Activated CD4-positive, CD25-positive, alpha-beta regulatory T cell treated with anti-CD3 and anti-CD28 coated beads, Interleukin-2, amount 50 U/mL, for 72 hours (primary cell): ENCODE results near the gene HECTD2.
"Not testable (repeated sequence)": the region's sequence is repeated elsewhere in the genome, so short reads cannot be mapped to it uniquely, and the experiment has no call there.

Experiments
- DNase-seq: peaks from one replicate; pipeline ENCODE4 v3.0.0; 2021

HECTD2 gene

DNA sequence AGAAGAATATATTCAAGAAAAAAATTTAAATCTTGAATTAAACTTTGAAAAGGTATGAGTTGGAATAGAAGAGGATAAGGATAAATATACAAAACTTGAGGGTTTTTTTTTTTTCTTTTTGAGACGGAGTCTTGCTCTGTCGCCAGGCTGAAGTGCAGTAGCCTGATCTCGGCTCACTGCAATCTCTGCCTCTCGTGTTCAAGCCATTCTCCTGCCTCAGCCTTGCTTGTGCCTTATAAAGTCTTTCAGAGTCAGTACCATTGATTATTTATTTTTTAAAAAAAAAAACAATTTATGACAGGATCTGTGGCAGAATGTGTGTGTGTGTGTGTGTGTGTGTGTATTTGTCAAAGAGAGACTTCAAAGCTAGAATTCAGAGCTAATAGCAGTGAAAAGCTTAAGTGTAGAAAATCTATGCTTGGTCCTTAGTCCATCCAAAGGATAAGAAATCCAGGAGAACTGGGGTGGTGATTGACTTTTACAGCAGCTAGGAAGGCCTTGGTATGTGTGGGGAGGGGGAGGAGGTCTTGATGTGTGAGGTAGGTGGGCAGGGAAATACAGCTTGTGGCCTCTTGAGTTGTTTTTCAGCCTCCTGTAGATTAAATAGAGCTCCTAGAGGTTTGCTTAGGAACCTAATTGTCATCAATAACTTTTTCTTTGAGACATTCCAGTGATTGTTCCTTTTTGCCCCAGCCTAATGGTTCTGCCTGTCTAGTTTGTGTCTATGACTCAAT is 2.4 kb downstream of the HECTD2 start:
- DNase-seq, result no peak

- no peak for DNase-seq
Observed at GRCh38 chr10:91415816-91416215, 5.7 kb downstream of the HECTD2 start.

GRCh38 chr10:91416339-91416855 is 6.3 kb downstream of the HECTD2 start:
- no peak for DNase-seq

DNA sequence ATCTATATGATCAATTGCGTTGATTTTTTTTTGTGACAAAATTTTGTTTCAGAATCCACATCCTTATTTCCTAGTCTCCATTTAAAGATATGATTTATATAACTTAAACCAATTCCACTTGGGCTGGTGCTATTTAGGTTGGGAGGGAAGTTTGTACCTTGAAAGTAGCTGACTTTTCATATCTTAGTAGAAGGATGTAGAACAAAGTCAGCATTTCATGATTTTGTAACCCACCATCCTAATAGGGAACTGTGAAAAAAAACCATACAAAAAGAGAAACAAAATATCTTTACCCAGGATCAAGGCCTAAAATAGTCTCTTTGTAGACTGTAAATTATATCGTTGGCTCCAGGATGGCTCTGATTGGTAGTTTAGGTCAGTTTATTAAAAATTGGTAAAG is 8.3 kb downstream of the HECTD2 start:
- DNase-seq, result no peak

DNA sequence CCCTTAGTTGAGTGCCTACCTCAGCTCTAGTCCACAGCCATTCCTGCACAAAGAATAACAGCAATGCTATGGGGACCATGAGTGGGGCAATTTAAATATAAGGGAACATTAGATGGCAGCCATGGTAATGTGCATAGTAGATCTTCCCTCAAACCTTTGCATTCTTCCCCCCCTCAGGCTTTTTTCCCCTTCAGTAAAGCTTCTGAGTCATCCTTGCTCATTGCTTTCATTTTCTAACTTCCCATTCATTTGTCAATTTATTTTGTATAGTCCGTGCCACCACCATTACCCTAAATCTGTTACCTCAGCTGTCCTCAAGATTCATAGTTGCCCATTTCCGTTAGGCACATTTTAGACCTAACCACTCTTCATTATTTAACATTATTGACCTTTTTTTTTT is 10.7 kb downstream of the HECTD2 start:
- no peak for DNase-seq

- DNase-seq, result no peak
Observed at GRCh38 chr10:91422915-91423314, 12.8 kb downstream of the HECTD2 start.

- no peak for DNase-seq
Observed at GRCh38 chr10:91424016-91424415, 13.9 kb downstream of the HECTD2 start.

GRCh38 chr10:91432175-91432574 is 22.0 kb downstream of the HECTD2 start:
- DNase-seq, result no peak

DNA sequence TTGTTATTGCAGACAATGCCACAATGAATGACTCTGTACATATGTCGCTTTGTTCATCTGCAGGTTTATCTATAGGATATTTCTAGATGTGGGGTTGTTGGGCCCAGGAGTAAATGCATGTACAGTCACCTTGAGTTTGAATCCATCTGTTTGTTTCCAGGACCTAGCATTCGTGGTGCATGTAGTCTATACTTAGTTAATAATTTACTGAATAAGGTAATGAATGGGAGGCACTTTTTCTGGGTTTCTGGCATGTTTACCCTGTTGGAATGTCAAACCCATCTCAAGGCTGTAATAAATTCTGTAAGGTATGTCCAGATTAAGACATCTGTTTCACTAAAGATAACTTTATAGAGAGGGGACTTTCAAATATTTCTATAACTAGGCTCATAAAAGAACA is 23.5 kb downstream of the HECTD2 start:
- no peak for DNase-seq

GRCh38 chr10:91434041-91434440 is 23.9 kb downstream of the HECTD2 start:
- DNase-seq, result no peak

DNA sequence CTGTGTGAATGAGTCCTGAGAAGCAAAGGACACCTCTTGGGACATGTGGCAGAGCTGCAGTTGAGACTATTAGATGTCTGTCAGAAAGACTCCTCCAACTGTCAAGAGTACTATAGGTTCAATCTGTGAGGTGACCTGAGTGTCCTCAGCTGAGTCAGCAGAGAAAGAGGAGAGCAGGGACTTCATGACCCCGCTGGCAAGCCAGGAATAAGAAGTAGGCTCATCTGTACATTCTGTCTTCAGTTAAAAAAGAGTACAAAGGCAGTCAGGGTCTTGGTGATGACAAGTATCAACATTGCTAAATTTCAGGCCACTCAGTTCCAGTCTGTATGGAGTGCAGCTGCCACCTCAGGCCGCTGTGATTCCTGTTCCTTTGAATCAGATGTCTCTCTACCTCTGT is 25.1 kb downstream of the HECTD2 start:
- no peak for DNase-seq

GRCh38 chr10:91438228-91438627 is 28.1 kb downstream of the HECTD2 start:
- DNase-seq, result not testable (repeated sequence)

DNA sequence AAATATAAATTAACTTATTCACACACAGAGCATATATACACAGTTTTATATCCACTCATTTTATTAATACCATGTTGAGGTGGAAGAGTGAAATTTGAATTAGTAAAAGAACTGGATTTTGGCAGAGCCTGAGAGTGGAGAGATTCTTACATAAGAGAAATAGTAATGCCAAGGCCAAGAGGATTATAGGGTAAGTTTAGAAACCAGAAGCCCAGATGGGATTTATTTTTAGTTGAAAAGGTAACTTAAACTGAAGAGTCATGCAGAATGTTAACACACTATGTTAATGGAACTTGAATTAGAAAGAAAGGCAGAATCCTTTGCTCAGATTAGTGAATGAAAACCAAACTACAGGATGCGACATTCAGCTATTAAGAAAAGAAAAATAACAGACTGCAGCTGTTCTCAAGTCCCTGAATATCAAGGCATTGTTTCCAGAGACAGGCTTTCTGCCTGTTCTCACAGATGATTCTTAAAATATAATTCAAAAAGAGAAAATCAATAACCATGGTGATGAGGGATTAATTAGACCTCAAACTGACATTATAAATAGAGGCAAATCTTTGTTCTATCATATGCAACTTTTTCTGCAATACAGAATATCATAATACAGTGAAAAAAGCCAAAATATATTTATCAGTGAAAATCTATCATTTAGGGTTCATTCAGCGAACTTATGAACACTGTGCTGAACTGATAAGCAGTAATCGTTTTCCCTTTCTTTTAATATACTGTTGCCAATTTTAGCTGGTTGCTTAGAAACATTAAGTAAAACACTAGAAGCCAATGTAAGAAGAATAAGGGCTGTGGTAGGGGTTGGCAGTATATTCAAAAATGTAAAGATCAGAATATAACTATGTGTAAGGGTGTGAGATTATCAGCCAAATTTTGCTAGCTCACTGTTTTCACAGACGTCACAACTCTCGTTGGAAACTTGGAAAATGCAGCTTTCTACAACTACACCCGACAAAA is 34.4 kb downstream of the HECTD2 start:
- DNase-seq, result no peak

GRCh38 chr10:91452063-91452462 is 41.9 kb downstream of the HECTD2 start:
- no peak for DNase-seq

GRCh38 chr10:91453535-91453934 is 43.4 kb downstream of the HECTD2 start:
- no peak for DNase-seq

GRCh38 chr10:91455135-91455534 is 45.0 kb downstream of the HECTD2 start:
- DNase-seq, result not testable (repeated sequence)

DNA sequence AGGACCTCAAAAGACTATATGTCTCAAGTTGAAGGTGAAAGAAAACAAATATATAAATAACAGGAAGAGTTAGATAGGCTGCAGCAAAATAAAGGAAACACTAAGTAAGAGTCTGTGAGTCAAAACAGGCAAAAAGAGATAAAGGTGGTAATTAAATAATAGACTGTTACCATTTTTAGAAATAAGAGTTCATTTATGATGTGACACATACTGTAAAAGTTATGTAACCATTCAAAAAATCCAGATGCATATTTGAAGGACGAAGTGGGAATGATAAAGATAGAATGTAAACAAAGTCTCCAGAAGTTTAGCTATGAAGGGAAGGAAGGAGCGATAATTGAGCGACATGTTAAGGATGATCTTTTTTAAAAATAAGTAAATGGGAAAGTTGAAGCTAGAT is 50.5 kb downstream of the HECTD2 start:
- DNase-seq, result no peak

GRCh38 chr10:91462423-91462822 is 52.3 kb downstream of the HECTD2 start:
- no peak for DNase-seq

DNA sequence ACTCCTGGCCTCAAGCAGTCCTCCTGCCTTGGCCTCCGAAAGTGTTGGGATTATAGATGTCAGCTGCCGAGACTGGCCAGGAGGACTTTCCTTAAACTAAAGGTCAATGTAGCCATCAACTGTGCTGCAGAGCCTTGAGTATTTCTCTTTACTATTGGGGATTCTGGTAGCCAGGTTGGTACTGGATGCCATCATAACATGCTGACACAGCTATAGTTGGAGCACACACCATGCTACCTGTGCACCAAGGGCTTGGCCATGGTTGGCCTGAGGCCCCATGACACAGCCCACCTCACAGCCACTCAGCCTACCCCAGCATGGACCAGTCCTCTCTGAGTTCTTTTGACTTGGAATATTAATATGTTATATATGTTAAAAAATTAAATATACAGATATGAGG is 54.4 kb downstream of the HECTD2 start:
- DNase-seq, result no peak

DNA sequence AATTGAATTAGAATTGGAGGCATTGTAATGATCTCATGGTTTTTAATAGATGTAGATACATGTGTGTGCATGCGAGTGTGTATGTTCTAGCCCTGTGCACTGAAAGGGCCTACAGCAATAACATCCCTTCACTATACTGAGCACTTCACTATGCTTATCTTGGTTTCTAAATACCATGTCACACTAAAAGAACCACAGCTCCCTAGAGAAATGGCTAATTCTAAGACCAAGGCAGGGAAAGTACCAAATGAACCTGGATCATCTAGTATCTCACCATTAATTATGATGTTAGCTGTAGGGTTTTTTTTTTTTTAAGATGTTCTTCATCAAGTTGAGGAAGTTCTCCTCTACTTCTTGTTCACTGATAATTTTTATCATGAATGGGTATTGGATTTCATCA is 55.1 kb downstream of the HECTD2 start:
- DNase-seq, result no peak

DNA sequence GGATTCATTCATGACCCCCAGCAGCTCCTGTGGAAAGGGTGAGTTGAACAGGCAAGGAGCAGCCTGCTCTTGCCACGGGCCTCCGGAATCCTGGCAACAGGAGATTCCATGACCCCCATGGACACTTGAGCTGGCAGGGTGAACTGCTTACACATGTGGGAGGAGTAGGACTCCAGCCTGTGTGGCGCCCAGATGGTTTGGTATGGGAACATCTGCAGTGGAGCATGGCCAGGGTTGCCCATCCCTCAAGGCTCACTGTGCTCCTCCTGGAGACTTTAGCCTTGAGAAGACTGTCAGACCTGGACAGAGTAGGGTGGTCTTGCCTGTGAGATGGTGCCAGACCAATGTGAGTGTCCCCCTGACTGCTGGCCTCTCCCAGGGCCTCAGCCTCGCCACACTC is 57.0 kb downstream of the HECTD2 start:
- no peak for DNase-seq

DNA sequence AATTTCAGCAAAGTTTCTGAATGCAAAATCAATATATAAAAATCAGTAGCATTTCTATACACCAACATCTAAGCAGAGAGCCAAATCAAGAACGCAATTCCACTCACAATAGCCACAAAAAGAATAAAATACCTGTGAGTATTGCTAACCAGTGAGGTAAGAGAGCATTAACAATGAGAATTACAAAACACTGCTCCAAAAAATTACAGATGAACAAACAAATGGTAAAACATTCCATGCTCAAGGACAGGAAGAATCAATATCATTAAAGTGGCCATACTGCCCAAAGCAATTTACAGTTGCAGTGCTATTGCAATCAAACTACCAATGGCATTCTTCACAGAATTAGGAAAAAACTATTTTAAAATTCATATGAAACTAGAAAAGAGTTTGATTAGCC is 61.5 kb downstream of the HECTD2 start:
- DNase-seq, result no peak

- DNase-seq, result no peak
Observed at GRCh38 chr10:91472911-91473310, 62.8 kb downstream of the HECTD2 start.

DNA sequence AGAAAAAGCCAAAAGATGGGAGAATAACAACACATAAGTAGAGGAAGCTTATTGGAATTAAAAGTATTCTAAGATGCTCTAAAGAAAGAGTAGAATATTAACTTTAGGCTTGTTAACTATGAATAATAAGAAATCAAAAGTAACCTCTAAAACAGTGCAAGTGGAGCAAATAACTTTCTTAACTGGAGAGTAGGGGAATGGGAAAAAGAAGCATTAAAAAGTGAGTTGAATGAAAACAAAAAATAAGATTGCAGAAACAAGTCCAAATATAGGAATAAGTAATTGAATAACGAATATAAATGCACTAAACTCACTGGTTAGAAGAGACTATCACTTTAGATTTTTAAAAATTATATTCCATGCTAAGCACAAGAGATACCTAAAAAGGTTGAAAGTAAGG is 63.9 kb downstream of the HECTD2 start:
- no peak for DNase-seq
